GM19372 (cell line): ENCODE measurements around the gene SLC12A3.
A peak's percentile ranks its signal among the peaks of the same experiment; 100 is the strongest.

Experiments used
- ATAC-seq: cut with Tn5 transposase; IDR thresholded peaks from one replicate; pipeline ENCODE4 v1.9.1; 2021; ENCODE audit warnings: mild to moderate bottlenecking, low read depth, moderate library complexity; ENCODE audit not compliant: unreplicated experiment

SLC12A3 gene

DNA sequence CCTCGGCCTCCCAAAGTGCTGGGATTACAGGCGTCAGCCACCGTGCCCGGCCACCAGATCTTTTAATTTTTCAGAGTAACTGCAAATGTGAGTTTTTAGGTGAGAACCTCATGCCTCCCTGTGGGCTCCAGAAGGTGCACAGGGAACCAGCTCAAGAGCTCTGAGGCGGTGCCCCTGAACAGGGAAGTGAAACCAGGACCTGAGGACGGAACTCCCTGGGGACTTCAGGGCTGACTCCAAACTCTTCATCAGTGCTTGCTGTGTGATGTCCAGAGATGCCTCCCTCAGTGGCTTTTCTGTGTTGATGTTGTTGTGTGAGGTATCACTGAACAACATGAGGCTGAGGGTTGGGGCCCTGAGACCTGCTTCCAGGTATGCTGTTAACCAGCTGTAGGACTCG is 23.8 kb downstream of the SLC12A3 start:
- ATAC-seq: no peak

DNA sequence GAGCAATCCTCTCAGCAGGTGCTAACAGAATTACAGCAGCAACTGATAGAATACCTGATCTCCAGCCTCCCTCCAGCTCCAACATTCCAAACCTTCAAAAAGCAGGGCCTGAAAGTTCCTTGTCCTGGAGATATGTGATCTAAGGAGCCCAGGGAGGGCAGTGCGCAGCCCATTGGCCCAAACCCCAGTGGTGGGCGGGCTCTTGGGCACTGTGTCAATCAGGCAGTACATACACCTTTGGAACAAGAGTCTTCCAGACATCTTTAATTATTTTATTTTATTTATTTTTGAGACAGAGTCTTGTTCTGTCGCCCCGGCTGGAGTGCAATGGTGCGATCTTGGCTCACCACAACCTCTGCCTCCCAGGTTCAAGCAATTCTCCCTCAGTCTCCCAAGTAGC is 24.2 kb downstream of the SLC12A3 start:
- no peak for ATAC-seq

DNA sequence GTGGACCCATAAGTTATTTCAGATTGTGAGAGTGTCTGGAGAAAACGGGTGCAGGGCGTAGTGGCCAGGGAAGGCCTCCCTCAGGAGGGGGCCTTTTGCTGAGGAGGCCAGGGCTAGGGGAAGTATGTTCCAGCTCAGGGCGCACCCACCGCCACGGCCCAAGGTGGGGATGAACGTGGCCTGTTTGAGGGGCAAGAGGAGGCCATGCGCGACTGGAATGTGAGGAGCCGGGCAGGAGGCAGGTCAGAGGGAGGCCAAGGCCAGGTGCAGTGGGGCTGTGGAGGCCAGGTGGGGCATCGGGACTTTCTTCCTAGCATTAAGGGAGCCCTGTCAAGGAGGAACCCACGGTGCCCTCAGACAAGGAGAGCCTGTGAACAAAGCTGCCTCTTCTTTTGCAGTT is 26.7 kb downstream of the SLC12A3 start:
- ATAC-seq: no peak

DNA sequence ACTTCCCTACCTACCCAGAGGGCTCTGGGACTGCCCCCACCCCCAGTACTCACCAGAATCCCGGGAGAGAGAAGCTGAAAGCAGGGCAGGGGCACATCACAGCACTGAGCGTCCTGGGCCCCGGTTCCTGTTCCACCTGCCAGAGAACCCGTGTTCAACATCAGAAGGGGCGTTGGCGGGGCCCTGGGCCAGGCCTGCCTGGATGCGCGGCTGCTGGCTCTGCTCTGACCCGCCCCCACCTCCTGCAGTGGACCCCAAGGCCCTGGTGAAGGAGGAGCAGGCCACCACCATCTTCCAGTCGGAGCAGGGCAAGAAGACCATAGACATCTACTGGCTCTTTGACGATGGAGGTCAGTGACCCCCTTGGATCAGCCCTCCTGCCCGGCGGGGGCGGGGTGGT is 27.7 kb downstream of the SLC12A3 start:
- no peak for ATAC-seq

- ATAC-seq: no peak
Measured at GRCh38 chr16:56894331-56894917, 29.4 kb downstream of the SLC12A3 start.

- no peak for ATAC-seq
Measured at GRCh38 chr16:56895813-56896212, 30.8 kb downstream of the SLC12A3 start.

DNA sequence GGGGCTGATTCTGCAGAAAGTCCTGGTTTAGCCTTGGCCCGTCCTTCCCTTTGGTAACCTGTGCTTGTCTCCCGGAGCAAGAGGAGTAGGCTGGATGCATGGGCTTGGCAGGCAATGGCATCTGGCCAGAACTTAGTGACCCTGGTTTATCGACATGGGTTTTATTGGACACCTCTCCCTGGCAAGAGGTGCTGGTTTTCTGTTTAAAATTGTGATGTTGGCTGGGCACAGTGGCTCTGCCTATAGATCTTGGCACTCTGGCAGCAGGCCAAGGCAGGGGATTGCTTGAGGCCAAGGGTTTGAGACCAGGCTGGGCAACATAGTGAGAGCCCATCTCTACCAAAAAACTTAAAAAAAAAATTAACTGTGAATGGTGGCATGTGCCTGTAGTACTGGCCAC is 31.2 kb downstream of the SLC12A3 start:
- ATAC-seq: no peak

GRCh38 chr16:56897026-56897799 is 32.2 kb downstream of the SLC12A3 start:
- no peak for ATAC-seq

DNA sequence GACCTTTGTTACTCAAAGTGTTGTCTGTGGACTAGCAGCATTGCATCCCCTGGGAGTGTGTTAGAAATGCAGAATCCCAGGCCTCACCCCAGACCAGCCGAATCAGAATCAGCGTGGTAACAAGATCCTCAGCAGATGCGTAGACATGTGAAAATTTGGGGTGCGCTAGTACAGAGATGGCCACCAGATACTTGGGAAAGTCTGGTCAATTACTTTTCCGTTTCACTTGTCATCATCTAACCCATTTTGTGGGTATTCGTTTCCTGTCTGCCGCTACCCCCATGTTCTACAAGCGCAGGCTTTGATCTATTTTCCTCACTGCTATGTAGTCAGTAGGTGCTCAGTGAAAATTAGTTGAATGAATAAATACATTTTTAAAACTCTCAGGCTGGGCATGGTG is 33.8 kb downstream of the SLC12A3 start:
- ATAC-seq: no peak

DNA sequence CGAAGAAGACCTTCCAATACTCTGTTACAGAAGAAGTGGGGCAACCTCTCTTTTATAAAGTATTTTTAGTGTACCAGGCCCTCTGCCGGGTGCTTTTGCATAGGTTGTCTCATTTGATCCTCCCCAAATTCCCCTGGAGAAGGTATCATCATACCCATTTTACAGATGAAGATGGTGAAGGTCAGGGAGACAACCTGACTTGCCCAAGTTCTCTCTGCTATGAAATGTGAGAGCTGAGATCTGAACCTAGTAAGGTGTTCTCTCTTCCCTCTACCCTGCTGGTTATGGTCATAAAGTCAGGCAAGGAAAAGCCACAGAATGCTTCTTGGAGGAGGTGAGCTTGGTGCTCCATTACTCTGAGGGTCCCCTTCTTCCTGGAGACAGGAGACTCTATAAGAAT is 38.9 kb downstream of the SLC12A3 start:
- no peak for ATAC-seq

DNA sequence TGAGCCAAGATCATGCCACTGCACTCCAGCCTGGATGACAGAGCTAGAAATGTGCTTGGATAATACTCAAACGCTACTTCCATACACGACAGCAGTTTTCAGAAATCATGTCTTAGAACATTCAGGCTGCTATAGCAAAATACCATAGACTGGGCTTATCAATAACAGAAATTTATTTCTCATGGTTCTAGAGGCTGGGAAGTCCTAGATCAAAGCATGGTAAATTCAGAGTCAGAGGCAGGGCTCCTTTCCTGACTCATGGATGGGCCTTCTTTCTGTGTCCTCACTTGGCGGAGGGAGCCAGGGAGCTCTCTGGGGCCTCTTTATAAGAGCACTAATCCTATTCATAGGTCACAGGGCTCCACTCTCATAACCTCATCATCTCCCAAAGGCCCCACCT is 42.4 kb downstream of the SLC12A3 start:
- ATAC-seq: no peak

GRCh38 chr16:56909527-56909979 is 44.5 kb downstream of the SLC12A3 start:
- no peak for ATAC-seq

DNA sequence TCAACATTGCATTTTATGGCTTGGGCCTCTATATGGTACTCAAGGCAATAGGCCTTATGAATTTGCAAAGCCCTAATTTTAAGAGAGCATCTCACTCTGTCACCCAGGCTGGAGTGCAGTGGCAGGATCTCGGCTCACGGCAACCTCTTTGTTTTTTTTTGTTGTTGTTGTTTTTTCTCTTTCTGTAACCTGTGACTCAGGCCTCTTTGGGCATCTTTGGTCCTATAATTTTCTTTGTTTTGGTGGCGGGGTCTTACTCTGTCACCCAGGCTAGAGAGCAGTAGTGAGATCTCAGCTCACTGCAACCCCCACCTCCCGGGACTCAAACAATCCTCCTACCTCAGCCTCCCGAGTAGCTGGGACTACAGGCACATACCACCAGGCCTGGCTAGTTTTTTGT is 45.1 kb downstream of the SLC12A3 start:
- ATAC-seq: no peak

GRCh38 chr16:56910654-56911539 is 45.9 kb downstream of the SLC12A3 start:
- ATAC-seq: no peak

DNA sequence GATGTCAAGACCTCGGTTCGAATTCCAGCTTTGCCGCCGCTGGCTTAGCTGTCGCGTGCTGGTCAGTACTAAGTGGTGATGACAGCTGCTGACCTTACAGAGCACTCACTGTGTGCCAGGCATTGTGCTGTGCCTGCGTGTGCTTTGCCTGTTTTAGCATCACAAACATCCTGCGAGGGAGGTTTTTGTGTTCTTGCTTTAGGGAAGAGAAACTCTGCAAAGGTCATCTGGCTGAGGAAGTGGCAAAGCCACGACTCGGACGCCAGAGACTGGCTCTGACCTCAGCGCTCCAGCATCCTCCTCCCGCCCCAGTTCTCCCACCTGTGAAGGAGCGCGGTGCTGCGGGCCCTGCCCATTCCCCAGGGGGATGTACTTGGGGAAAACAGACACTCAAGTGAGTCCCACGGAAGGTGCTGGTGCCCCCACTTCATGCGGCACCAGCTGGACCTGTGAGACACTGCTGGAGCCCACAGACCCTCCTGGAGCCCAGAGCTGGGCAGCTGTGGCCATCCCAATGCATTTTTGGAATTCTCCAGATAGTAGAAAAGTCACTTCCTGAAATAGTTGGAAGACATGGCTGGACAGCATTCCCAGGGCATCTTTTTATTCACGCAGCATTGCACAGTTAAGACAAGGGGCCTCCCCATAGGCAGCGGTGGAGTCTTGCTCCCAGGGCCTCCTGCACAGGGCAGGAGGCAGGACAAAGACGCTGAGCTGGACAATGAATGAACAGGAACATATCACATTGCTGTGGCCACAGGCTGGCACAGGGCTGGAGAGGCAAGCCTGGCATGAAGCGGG is 47.0 kb downstream of the SLC12A3 start:
- ATAC-seq: peak; percentile 64

DNA sequence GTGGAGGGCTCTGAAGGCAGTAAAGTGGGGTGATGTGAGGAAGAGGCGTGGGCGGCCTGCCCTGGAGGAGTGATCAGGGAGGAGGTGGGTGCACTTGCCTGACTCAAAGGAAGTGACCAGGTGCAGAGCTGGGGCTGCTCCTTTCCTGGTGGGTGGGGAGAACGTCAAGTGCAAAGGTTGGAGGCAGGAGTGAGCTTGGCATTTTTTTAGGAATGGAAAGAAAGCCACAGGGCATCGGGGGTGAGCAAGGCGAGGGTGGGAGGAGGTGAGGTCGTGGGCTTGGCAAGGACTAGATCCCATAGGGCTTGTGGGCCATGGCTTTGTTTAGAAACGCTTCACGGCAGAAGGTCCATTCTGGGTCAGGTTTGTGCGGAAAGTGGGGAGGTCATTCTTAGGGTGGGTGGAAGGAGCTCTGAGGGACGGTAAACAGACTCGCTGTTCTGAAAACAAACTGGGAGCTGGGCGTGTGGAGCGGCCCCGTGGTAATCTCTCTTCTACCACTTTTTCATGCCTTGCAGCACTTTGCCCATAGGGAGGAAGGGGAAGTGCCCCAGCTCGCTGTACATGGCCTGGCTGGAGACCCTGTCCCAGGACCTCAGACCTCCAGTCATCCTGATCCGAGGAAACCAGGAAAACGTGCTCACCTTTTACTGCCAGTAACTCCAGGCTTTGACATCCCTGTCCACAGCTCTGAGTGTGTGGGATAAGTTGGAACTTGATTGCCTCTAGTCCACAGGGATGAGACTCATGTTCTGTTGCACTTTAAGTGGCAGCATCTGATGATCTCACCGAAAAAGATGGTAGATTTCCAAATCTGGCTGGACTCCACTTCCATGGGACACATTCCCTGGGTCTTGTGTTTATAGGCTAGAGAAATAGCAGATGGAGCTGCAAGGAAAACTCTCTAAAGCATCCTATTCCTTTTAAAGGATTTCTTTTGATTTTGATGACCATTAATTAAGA is 48.0 kb downstream of the SLC12A3 start:
- no peak for ATAC-seq

DNA sequence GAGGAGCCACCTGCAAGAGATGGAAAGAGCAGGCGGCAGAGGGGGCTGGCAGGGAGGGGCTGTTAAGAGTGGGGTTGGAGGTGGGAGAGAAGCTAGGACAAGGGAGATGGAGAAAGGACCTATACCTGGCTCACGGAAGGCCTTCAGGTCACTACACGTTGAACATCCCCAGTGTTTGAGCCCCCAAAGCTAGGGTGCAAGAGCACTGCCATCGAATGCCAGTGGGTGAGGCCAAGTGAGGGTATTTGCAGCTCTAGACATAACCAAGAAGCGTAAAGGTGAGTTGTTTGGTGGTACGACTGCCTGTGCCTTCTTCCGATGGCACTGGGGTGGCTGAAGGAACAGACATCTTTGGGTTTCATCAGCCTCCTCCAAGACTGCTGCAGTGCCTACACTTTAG is 49.9 kb downstream of the SLC12A3 start:
- ATAC-seq: no peak

GRCh38 chr16:56915336-56916119 is 50.5 kb downstream of the SLC12A3 start:
- no peak for ATAC-seq
